Cortex of kidney (tissue), 1 donor: ENCODE measurements around the gene TNXB.
"Not testable (repeated sequence)": the region's sequence is repeated elsewhere in the genome, so short reads cannot be mapped to it uniquely, and the experiment has no call there.

Experiments used
- DNase-seq: peaks from one replicate; lab custom pipeline; 2025; lab: John Stamatoyannopoulos, UW

The TNXB gene

DNA sequence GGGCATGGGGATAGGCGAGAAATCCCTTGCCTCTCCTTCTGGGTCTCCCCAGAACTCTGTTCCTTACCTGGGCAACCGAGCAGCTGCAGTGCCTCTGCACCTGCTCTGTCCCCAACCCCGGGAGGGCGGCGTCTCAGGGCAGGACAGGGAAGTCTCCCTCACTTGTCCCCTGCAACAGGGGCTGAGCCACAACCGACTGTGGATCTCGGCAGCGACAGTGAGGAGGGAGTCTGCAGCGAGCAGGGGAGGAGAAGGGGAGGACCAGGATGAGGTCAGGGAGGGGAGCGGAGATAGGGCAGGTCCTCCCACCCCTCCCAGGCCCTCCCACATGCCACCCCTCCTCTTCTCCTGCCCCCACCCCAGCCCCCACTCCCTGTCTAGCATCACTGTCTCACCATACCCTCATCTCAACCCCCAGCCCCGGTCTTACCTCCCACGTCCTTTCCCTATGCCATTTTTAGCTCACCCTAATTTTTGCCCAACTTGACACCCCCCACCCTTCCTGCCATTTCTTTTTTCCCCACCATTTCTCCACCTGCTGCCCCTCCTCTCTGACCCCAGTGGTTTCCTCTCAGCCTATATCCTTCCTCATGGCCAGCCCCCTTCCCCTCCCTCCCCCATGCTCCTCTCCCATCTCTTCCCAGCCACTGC, at the start of gene TNXB:
TSS of gene TNXB (minus strand) at position 225 of the 651 bp plus-strand sequence. CDS start 11,140 bp downstream, outside the sequence.
- DNase-seq, result no peak

DNA sequence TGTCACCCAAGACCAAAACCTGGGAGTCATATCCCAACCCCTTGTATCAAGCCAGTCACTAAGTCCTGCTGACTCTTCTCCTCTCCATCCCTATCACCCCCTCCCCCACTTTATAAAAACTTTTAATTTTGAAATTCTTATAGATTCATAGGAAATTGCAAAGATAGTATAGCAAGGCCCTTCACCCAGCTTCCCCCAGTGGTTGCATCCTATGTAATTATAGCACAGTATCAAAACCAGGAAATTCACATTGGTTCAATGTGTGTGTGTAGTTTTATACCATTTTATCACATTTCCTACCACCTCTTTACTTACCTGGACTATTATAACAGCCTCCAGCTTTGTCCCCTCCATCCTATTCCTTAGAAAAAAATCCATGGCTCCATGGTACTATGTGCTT, 48.9 kb upstream of the TNXB start:
- no peak for DNase-seq

- DNase-seq, result no peak
Measured at GRCh38 chr6:32156891-32157290, 47.8 kb upstream of the TNXB start.

GRCh38 chr6:32154514-32155161, 45.5 kb upstream of the TNXB start:
- DNase-seq, result no peak

- no peak for DNase-seq
Measured at GRCh38 chr6:32153564-32154513, 44.7 kb upstream of the TNXB start, which contains the start of gene PPT2. Gene PPT2, plus strand, starts transcription at chr6:32154141. Its CDS starts 454 bp downstream, at chr6:32154595.

DNA sequence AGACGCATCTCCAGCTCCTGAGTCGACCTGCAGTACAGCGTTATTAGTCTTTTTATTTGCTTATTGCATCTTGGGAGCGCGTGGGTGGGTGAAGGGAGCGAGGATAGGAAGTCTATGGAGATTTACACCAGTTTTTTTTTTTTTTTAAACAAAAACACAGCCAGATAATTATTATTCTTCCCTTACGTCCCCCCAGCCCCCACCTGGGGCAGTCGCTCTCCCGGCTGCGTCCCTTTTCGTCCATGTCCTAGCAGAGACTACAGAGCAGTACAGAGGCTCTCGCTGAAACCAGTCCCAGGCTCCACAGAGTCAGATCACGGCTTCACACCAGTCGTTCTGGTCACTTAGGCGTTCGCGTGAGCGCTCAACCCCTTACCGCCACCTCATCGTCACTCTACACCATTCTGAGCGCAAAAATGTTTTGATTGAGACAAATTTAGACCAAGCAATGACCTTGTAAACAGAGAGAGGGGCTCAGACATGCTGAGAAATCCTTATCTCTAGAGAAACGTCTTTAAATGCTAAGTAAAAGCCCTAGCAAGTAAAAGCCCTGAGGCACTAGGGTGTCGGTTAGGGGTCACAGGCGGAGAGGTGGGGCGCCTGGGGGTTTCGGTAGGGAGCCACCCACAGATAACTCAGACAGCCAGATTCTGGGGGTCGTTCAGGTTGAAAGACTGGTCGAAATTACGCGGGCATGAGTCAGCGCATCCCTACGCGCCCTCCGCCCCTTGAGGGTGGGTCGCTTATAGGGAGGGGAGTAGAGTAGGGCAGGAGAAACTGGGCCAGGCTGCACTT, 43.8 kb upstream of the TNXB start:
- DNase-seq, result no peak

- DNase-seq, result no peak
Measured at GRCh38 chr6:32151863-32152768, 43.0 kb upstream of the TNXB start, which contains the start of gene PRRT1. Gene PRRT1, minus strand, starts transcription at chr6:32151939. Its CDS starts 112 bp downstream, at chr6:32151827.

DNA sequence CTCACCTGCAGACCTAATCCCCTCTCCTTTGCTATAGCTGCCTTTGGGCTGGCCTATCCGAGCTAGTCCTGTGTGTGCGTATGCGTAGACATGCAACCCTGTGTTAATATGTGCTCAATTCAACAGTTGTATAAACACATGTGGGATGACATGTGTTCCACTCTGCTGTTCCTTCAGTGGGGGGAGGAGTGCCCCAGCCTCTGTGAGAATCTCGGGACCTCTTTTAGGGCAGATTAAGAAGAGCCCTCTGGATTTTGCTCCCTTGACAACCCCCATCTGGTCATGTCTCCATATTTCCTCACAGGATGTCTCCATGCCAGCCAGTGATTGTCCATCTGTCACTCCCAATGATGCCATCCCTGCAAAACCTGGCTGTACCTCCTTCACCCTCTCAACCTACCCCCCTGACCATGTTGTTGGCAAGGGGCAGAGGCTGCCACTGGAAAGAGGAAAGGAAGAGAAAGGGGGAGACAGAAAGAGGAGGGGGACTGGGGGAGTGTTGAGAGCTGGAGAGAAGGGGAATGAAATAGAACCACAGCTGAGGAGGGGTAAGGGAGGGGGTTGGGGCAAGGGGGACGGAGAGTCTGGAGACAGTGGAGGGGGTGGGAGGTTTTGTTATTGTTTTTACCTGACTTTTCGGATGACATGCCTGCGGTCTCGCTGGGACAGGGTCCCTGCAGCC, 42.2 kb upstream of the TNXB start:
- no peak for DNase-seq

DNA sequence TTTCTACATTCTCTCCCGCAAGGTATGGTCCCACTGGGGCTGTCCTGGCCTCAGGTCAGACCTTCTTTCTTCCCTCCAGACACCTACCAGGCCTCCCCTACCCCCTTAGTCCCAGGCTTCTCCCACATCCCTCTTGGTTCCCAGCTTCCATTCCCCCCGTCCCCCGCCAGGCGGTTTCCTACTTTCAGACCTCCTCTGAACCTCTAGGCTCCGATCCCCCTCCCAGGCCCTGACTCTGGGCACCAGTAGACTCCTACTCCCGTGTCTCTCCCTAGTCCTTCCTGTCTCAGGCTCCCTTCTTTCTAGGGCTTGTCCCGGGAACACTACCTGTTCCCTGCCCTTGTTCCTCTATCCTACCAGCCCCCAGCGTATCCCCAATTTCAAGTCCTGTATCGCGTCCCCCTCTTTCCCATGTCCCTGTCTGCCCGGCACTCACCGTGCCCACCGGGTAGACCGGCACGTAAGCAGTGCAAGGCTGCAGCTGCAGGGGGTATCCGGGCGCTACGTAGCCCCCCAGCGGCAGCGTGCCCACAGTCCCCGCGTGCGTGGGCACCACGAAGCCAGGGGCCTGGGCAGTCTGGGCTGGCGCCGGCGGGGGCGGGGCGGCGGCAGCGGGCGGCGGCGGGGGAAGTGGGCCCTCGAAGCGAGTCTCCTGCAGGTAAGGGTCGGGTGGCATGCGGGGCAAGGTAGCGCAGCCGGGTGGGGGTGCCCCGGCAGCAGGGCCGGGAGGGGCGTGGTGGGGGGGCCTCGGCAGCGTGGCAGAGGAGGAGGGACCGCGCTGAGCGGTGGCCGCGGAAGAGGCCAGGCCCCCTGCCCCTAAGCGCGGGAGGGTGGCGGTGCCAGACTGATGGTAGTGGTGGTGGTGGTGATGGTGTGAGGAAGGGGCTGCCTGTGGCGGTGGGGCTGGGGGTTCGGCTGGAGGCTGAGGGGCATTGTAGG, 41.1 kb upstream of the TNXB start:
- no peak for DNase-seq

- no peak for DNase-seq
Measured at GRCh38 chr6:32149092-32149755, 40.1 kb upstream of the TNXB start.

DNA sequence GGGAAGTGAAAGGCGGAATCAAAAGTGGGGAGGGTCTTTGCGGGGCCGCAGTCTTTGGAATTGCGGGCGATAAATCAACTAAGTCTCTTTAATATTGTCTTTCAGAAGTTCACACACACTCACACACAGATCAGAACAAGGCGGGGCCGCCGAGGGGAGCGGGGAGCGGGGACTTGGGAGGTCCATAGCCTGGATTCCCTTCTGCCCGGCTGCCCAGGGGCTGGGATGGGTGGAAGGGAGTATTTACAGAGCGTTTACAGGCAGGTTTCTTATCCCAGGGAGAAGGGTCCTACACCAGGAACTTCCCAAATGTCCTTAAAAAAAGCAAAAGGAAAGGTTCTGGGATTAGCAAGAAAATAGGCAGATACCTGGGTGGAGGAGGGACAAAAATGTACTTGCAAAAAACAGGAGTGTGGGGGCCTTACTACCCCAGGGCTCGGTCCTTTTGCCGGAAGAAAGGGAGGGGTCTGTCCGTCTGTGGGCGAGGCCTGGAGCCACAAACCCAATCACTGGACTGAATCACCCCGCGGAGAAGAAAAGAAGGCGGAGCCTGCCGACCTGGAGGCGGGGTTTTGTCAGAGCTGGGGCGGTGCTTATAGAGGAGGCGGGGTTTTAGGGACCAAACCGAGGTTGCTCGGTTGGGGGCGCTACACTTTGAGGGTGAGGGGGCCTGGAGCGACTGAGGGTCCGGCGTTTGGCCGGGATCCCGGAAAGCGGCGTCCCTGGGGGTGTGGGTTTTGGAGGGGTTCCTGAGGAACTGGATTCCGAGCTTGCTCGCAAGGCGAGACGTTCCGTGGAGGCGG, 39.4 kb upstream of the TNXB start:
- DNase-seq, result no peak

DNA sequence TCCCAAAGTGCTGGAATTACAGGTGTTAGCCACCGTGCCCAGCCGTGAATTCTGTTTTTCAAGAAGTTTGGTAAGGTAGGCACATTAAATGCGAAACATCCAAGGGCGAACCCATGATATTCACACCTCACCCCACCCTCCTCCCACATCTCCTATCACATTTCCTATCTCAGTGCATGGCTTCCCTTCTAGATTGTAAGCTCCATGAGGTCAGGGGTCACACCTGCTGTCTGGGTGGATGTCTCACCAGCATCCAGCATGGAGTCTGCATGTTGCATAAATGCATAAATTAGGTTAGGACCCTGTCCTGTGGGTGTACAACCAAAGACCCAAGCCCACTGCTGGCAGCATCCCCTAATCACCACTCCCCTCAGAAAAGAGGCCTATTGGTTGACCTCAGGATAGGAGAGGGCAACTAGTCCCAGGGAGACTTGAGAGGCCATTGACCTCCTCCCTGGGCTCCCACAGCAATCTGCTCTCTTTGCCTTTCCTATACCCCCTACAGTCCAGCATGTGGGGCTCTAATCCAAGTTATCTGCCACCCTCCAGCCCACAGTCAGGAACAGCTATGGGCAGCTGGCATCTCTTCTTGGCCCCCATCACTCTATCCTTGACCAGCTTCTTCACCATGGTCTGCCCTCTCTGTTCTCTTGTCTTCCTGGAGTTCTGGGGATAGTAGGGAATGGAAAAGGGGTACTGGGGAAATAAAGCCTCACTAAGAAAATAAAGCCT, 38.4 kb upstream of the TNXB start:
- DNase-seq, result no peak

DNA sequence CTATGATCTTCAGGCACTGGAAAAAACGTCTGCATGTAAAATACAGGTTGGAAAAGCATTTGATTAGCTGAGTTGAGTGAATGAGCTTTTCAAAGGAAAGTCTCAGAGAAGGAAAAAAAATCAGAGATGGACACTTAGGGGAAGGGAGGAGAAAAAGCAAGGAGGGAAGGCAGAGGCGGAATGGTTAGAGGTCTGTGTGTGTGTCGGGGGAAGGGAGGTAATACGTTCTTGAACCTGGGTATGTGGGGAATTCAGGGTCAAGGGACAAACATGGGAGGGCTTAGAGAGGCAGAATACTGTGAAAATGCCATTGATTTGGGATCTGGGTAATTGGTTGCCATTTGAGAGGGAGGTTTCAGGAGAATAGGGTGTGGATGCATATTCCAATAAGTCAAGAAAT, 37.5 kb upstream of the TNXB start:
- DNase-seq, result no peak

- DNase-seq, result no peak
Measured at GRCh38 chr6:32146287-32146686, 37.1 kb upstream of the TNXB start.

GRCh38 chr6:32144238-32144637, 35.1 kb upstream of the TNXB start:
- DNase-seq, result not testable (repeated sequence)

DNA sequence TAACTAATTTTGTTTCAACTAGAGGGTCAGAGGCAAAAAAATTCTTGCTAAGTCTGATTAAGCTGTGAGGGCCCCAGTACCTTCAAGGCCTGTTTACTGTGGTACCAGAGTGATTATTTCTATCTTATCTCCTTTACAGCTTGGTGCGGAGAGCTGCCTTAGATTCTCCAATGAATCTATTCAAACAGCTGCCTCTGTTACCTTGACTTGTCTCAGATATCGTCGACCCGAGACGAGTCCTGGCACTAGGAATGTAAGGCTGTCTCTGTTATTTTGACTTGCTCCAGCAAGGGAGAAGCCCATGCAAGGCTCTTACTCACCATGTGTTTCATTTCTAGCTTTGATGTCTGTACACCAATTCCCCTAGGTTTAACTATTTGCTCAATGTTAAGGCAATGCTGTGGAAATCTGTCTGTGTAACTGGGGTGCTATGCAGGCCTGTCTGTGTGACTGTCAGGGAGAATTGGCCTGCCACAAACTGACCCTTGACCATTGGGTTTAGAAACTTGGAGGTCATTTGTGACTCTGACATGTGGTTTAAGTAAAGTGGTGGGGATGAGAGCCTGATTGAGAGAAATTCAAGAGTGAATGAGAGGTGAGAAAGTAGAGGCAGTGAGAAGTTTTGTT, 31.4 kb upstream of the TNXB start:
- DNase-seq, result no peak
